Peyer's patch (tissue), 4 donors: ENCODE results near the gene ACOX2. TPM values are rescaled to one million over a fixed set of nuclear protein-coding genes. Genes with fewer than 3 reads are reported as not detected.

Source experiments
- DNase-seq, 3 donors: peaks; one replicate each; pipeline ENCODE4 v3.0.0-alpha.2; 2017 to 2019
- H3K27ac ChIP-seq, 4 donors: fragments of 200-600 bp; sonication (generic); one replicate each; pipeline ENCODE4 v1.5.1; 2016 to 2019
- H3K27me3 ChIP-seq, 2 donors: fragments of 200-600 bp; sonication (generic); one replicate each; pipeline ENCODE4 v1.5.1; 2019
- H3K36me3 ChIP-seq, 3 donors: fragments of 200-600 bp; sonication (generic); one replicate each; pipeline ENCODE4 v1.5.1; 2016 to 2019
- H3K4me1 ChIP-seq, 4 donors: fragments of 200-600 bp; sonication (generic); one replicate each; pipeline ENCODE4 v1.5.1; 2016 to 2019
- H3K4me3 ChIP-seq, 4 donors: fragments of 200-600 bp; sonication (generic); 1 replicate in 3 of 4; 2 replicates in 1 of 4; pipeline ENCODE4 v1.5.1; 2016 to 2019; ENCODE audit warnings: mild to moderate bottlenecking in 1 of 4
- H3K9me3 ChIP-seq, 4 donors: fragments of 200-600 bp; sonication (generic); one replicate each; pipeline ENCODE4 v1.5.1; 2016 to 2019; ENCODE audit warnings: mild to moderate bottlenecking in 1 of 4
- POLR2A ChIP-seq, 2 donors: fragments of 450-650 bp; IDR thresholded peaks; one replicate each; pipeline ENCODE4 v1.5.1; 2017; ENCODE audit warnings: antibody characterized with exemption in 2 of 2, mild to moderate bottlenecking in 2 of 2, moderate library complexity in 2 of 2
- total RNA-seq, 4 donors: library from RNA; depleted of rRNA; stranded (reverse); fragments of >200 nt; gene quantifications; one replicate each; pipeline ENCODE4 v1.1.0, GENCODE V29; 2016
- TF ChIP-seq, protein P1 (sequence below), 6 experiments: fragments of 450-650 bp in 4 of 6; fragments of 200-600 bp in 2 of 6; sonication (generic) in 1 of 6; IDR thresholded peaks; one replicate each; pipeline ENCODE4 v1.5.1; 2017 to 2019; ENCODE audit warnings: antibody characterized with exemption in 6 of 6, mild to moderate bottlenecking in 3 of 6, moderate library complexity in 1 of 6

The ACOX2 gene
- total RNA-seq, 4 donors from 2014 or later: 54.5 to 162 (median 142) TPM

DNA sequence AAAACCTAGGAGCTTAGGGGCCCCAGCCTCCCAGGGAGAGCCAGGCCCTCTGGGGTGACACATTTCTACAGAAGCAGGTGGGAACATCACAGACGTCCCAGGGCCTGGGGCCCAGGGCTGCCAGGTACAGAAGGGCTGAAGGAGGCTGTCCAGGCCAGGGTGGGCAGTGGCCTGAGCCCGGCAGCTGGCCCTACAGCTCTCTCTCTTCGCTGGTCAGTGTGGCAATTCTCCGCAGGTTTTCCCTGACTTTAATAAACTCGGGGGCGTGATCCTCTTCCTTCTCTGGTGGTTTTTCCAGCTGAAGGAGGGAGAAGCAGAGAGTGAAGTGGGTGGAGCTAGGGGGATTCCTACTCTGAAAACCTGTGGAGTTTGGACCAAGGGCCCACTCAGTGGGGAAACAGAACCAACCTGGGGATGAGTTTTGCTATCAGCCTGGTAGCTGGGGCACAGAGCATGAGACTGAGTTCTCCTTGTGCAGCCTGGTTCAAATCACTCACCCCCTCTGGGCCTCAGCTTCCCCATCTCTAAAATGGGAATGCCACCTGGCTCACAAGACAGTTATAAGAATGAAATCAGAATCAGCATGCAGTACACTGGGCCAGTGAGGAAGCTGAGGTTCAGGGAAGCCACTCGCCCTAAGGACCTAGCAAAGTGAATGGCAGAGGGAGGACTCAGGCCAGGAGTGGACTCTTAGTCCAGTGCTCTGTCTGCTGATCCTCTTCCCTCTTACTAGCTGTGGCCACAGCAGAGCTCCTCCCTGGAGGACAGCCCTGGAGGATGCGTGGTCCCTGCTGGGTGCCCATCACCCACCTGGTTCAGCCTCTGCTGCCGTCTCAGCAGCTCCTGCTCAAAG, 29.6 kb upstream of the ACOX2 start:
- no peaks in the 10 kb centered on the region for H3K36me3 ChIP-seq
- peaks cover 0 to 7% (median 0%) of the 10 kb centered on the region in 4 donors for H3K4me1 ChIP-seq
- TF ChIP-seq POLR2A (IDR thresholded peaks at IDR 0.05): no peak
- TF ChIP-seq, protein P1, sequence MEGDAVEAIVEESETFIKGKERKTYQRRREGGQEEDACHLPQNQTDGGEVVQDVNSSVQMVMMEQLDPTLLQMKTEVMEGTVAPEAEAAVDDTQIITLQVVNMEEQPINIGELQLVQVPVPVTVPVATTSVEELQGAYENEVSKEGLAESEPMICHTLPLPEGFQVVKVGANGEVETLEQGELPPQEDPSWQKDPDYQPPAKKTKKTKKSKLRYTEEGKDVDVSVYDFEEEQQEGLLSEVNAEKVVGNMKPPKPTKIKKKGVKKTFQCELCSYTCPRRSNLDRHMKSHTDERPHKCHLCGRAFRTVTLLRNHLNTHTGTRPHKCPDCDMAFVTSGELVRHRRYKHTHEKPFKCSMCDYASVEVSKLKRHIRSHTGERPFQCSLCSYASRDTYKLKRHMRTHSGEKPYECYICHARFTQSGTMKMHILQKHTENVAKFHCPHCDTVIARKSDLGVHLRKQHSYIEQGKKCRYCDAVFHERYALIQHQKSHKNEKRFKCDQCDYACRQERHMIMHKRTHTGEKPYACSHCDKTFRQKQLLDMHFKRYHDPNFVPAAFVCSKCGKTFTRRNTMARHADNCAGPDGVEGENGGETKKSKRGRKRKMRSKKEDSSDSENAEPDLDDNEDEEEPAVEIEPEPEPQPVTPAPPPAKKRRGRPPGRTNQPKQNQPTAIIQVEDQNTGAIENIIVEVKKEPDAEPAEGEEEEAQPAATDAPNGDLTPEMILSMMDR (IDR thresholded peaks at IDR 0.05): no peak
- no peaks in the 10 kb centered on the region for H3K27me3 ChIP-seq
- no peaks in the 10 kb centered on the region for H3K9me3 ChIP-seq
- no peak overlapping the region for H3K4me3 ChIP-seq
- H3K27ac ChIP-seq: no peak overlapping the region
- DNase-seq: no peak

DNA sequence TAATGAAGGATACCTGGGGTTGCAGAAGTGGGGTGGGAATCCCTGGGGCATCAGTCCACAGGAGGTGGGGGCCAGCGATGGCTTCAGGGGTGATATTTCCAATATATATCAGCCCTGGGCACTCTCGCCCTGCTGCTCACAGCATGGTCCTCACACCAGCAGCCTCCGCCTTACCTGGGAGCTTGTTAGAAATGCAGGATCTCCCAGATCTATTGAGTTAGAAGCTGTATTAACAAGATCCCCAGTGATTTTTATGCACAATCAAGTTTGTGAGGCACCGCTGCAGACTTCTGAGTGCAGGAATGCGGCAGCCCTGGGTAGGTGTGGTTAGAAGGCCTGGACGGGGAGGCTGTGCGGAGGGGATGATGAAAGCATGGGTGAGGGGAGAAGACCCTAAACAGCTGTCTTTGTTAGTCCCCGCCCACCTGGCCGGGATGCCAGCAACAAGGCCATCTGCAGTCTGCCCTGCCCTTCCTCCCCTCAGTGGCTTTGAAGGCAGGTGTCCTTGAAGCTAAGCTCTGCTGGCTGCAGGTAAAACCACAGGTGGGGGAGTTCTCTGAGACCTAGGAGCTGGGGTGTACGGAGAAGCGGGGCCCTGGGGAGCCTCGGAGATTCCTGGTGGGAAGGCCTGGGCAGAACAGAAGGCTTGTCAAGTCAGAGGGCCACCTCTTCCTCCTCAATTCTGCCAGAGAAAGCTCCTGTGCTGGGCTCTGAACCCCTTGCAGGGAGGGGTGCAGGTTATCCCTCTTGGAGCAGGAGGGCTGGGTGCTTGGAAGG, 28.8 kb upstream of the ACOX2 start:
- TF ChIP-seq, protein P1 (IDR thresholded peaks at IDR 0.05): no peak
- TF ChIP-seq POLR2A (IDR thresholded peaks at IDR 0.05): no peak
- Histone ChIP-seq H3K27me3 (no peaks in the 10 kb centered on the region), H3K9me3 (no peaks in the 10 kb centered on the region), H3K27ac (no peak overlapping the region), H3K4me3 (no peak overlapping the region), H3K4me1 (peaks cover 0 to 7% (median 0%) of the 10 kb centered on the region in 4 donors), H3K36me3 (no peaks in the 10 kb centered on the region)
- no peak for DNase-seq

DNA sequence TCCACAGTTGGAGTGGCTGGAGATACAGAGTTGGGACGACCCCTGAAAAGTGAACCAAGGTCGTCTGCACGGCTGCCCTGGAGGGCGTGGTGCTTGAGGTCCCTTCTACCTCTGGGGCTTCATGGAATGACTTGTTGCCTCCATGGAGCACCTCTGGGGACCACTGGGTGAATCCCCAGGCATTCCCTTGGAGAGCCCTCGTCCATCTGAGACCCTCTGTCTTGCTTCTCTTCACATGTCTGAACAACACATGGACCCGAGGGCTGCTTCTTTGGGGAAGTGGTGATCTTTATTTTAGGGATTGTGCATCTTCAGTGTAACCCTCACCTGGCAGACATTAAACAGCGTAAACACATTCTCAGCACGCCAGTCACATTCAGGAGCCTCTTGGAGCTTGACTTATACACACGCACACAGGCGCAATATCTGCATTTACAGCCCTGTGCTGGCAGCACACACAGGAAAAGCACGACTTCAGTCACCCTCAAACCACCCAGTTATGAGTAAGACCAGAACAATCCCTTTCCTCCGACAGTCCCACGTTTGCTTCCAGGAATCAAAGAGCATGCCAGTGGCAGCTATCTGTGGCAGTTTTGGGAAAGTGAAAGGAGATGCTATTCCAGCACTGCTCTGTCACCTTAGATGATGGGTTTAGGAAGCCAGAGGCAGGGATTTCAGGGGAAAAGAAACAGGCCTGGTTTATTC, 27.6 kb upstream of the ACOX2 start:
- H3K36me3 ChIP-seq: no peaks in the 10 kb centered on the region
- peaks cover 0 to 7% (median 0%) of the 10 kb centered on the region in 4 donors for H3K4me1 ChIP-seq
- peak in 1 of 3 donors; percentile 72 for DNase-seq
- TF ChIP-seq POLR2A (IDR thresholded peaks at IDR 0.05): no peak
- TF ChIP-seq, protein P1 (IDR thresholded peaks at IDR 0.05): no peak
- no peaks in the 10 kb centered on the region for H3K9me3 ChIP-seq
- no peak overlapping the region for H3K4me3 ChIP-seq
- peak overlapping the region in 1 of 4 donors; percentile 12 for H3K27ac ChIP-seq
- no peaks in the 10 kb centered on the region for H3K27me3 ChIP-seq

DNA sequence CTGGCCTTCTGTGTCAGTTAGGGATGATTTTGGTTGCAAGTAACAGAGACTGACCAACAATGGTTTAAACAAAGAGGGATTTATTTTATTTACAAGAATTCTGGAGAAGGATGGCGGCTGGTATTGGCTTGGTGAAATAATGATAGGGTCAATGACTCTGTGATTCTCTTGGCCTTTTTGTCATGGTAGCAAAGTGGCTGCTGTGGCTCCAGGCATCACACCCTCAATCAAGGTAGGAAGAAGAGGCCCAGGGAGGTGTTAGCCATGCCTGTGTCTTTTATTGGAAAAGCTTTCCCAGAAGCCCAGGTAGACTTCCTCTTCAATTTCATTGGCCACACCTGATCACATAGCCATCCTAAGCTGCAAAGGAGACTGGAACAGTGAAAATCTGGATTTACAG, 27.1 kb upstream of the ACOX2 start:
- Histone ChIP-seq H3K36me3 (no peaks in the 10 kb centered on the region), H3K4me1 (peaks cover 0 to 3% (median 0%) of the 10 kb centered on the region in 4 donors), H3K27me3 (no peaks in the 10 kb centered on the region), H3K9me3 (no peaks in the 10 kb centered on the region), H3K27ac (no peak overlapping the region), H3K4me3 (no peak overlapping the region)
- DNase-seq: no peak
- TF ChIP-seq POLR2A (IDR thresholded peaks at IDR 0.05): no peak
- TF ChIP-seq, protein P1 (IDR thresholded peaks at IDR 0.05): no peak

DNA sequence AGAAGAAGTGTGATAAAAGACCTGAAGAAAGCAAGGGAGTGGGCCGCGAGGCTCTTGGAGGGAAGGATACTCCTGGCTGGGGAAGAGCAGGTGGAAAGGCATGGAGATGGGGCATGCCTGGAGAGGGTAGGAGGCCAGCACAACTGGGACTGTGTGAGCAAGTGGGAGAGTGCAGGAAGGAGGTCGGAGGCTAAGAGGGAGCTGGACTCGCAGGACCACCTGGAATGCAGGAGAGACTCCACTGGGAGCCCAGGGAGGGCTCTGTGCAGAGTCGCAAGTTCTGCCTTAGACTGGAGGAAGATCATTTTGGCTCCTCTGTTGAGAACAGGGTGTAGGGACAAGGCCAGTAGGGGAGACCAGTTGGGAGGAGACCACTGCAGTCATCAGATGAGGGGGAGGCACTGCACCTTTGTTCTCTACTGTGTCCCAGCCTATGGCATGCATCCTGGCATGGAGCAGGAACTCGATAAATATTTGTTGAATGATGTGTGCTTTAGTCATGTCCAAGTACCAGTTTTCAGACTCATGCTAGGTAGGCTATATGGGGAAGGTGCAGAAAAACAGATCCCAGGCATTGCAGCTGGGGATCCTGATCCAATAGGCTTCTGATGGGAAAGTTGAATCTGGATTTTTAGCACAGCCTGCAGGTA, 26.5 kb upstream of the ACOX2 start:
- H3K9me3 ChIP-seq: no peaks in the 10 kb centered on the region
- H3K27me3 ChIP-seq: no peaks in the 10 kb centered on the region
- H3K4me3 ChIP-seq: no peak overlapping the region
- TF ChIP-seq, protein P1 (IDR thresholded peaks at IDR 0.05): no peak
- TF ChIP-seq POLR2A (IDR thresholded peaks at IDR 0.05): no peak
- DNase-seq: no peak
- H3K4me1 ChIP-seq: no peaks in the 10 kb centered on the region
- no peak overlapping the region for H3K27ac ChIP-seq
- no peaks in the 10 kb centered on the region for H3K36me3 ChIP-seq
